ENCODE data around the gene ROS1. TPM values are rescaled to one million over a fixed set of nuclear protein-coding genes. Genes with fewer than 3 reads are reported as not detected.
A peak's percentile ranks its signal among the peaks of the same experiment; 100 is the strongest.

ROS1 gene
- total RNA-seq, 1 donor from 2014 or later: 163 TPM

DNA sequence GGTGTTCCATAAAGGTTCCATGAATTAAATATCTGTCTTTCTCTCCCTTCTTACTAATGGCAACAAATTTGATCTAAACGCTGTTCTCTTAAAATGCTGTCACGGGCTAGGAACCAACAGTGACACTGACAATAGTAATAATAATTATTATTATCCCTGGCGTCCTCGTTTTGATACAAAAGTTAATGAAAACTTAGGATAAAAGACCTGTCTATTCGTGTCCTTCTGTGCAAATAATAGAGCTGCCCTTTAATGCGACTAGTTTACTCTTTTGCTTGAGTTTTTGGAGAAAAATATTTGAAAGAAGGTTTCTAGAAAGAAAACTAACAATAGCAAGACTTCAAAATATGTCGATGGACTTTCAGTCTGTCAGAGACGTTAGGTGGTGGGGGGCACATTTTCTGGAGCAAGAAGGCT, 156.1 kb downstream of the ROS1 start:
- Histone ChIP-seq H3K4me1 (peaks cover 8% of the 10 kb centered on the region), H3K27me3 (peaks cover 91% of the 10 kb centered on the region), H3K36me3 (no peaks in the 10 kb centered on the region), H3K9me3 (no peaks in the 10 kb centered on the region), H3K4me3 (no peak overlapping the region), H3K27ac (no peak overlapping the region)
- ATAC-seq: no peak
- TF ChIP-seq, protein P1, sequence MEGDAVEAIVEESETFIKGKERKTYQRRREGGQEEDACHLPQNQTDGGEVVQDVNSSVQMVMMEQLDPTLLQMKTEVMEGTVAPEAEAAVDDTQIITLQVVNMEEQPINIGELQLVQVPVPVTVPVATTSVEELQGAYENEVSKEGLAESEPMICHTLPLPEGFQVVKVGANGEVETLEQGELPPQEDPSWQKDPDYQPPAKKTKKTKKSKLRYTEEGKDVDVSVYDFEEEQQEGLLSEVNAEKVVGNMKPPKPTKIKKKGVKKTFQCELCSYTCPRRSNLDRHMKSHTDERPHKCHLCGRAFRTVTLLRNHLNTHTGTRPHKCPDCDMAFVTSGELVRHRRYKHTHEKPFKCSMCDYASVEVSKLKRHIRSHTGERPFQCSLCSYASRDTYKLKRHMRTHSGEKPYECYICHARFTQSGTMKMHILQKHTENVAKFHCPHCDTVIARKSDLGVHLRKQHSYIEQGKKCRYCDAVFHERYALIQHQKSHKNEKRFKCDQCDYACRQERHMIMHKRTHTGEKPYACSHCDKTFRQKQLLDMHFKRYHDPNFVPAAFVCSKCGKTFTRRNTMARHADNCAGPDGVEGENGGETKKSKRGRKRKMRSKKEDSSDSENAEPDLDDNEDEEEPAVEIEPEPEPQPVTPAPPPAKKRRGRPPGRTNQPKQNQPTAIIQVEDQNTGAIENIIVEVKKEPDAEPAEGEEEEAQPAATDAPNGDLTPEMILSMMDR (IDR thresholded peaks at IDR 0.05): no peak
- intact Hi-C loops (cut with DNase I): no loop called here
- DNase-seq: no peak

DNA sequence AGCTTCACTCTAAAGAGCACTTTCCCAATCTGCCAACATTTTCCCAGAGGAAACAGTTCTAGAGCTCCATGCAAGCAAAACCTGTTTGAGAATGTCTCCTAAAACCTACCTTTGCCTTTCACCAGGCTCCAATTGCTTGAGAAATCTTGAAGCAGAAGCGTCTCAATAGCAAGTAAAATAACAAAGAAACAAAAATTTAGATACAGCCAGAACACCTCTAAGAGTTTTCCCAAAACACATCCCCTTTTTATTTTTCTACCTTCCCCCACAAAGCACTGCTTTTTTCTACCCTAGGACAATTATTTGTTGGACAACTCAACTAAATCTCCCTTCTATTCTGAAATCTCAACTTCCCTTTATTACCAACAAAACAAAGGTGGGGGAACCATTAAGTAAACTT, 156.8 kb downstream of the ROS1 start:
- Histone ChIP-seq H3K4me1 (peaks cover 13% of the 10 kb centered on the region), H3K27me3 (peaks cover 91% of the 10 kb centered on the region), H3K27ac (no peak overlapping the region), H3K9me3 (no peaks in the 10 kb centered on the region), H3K4me3 (no peak overlapping the region), H3K36me3 (no peaks in the 10 kb centered on the region)
- no peak for ATAC-seq
- DNase-seq: no peak
- intact Hi-C loops (cut with DNase I): no loop called here
- TF ChIP-seq, protein P1 (IDR thresholded peaks at IDR 0.05): no peak

DNA sequence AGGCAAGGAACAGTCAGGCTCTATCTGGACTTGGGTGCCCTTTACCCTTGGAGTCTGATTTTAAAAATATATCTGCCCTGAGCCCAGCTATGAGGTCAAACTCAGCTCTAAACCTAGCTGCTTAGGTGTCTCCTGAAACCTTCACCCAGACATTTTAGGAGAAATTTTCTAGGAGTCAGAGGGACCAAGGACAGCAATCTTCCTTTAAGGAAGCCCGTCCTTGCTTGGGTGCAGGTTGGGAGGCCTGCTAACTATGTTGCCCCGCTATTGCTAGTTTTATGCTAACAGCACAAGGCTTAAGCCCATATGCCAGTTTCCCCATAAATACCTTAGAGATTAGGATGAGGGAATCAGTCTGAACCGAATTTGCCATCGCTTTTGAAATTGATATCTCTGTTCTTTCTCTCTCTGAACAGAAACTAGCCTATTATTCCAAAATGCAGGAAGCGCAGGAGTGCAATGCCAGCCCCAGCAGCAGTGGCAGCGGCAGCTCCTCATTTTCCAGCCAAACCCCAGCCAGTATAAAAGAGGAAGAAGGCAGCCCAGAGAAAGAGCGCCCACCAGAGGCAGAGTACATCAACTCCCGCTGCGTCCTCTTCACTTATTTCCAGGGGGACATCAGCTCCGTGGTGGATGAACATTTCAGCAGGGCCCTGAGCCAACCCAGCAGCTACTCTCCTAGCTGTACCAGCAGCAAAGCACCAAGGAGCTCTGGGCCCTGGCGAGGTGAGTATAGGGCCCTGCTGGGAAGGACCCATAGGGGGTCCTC, 157.8 kb downstream of the ROS1 start:
- Histone ChIP-seq H3K4me1 (peaks cover 13% of the 10 kb centered on the region), H3K27me3 (peaks cover 96% of the 10 kb centered on the region), H3K27ac (no peak overlapping the region), H3K9me3 (no peaks in the 10 kb centered on the region), H3K4me3 (no peak overlapping the region), H3K36me3 (no peaks in the 10 kb centered on the region)
- TF ChIP-seq, protein P1 (IDR thresholded peaks at IDR 0.05): no peak
- intact Hi-C loops (cut with DNase I): no loop called here
- DNase-seq (no peak), ATAC-seq (no peak)

DNA sequence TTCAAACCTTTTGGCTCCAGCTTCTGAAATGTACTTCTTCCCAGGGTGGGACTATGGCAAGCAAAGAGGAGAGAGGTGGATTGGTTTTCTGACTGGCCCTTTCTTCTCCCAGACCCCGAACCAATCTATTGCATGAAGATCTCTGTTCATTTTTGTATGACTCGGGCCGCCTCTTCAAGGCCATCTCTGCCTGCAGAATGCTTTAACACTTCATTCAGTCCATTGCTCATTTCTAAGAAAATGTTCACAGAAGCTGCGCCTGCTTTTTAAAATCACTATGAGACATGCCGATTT, 158.7 kb downstream of the ROS1 start:
- DNase-seq: no peak

DNA sequence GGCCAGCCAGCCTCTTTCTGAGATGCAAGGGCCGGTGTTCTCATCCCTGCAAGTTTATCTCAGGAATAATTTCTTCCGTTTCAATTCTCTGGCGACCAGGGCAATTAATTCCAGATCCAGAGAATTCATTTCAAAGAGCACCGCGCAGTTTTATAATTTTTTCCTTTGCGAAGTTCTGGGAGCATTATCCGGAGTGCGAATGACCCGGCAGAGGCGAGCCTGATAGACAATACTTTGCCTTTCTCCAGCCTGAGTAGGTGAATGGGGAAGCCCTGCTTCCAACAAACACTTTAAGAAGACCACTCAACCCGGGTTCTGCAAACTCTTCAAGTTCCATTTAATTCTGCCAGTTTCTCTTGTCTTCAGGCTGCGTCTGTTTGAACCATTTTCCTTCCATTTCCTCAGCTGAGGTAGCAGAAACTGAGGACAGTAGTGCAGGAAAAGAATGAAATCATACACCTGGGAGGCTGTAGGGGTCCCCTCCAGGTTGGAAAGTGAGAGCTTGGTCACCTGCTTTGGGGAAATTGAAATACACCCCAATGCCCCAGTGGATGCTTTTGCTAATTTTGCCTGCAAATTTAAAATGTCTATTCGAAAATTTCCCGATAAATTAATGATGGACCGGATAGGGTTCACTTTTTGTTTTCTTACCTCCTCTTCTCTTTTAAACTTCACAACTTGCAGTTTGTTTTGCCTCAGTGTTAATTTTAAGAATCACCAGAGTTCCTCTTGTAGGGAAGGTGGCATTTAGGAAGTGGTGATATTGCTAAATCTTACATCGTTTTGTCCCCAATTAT, 159.3 kb downstream of the ROS1 start:
- Histone ChIP-seq H3K4me3 (peak overlapping the region; percentile 37), H3K27ac (no peak overlapping the region), H3K9me3 (no peaks in the 10 kb centered on the region), H3K27me3 (peaks cover 96% of the 10 kb centered on the region), H3K4me1 (peaks cover 13% of the 10 kb centered on the region), H3K36me3 (no peaks in the 10 kb centered on the region)
- intact Hi-C loops (cut with DNase I): no loop called here
- TF ChIP-seq, protein P1 (IDR thresholded peaks at IDR 0.05): no peak
- DNase-seq (no peak), ATAC-seq (no peak)

More for the DNA sequence above, 158.7 kb downstream of the ROS1 start:
- ATAC-seq: no peak
- Histone ChIP-seq H3K4me1 (peaks cover 13% of the 10 kb centered on the region), H3K36me3 (no peaks in the 10 kb centered on the region), H3K9me3 (no peaks in the 10 kb centered on the region), H3K27me3 (peaks cover 96% of the 10 kb centered on the region), H3K27ac (no peak overlapping the region), H3K4me3 (no peak overlapping the region)
- intact Hi-C loops (cut with DNase I): no loop called here
- TF ChIP-seq, protein P1 (IDR thresholded peaks at IDR 0.05): no peak
